ENCODE results near the gene TMTC3. TPM values are rescaled to one million over a fixed set of nuclear protein-coding genes. Genes with fewer than 3 reads are reported as not detected.

Gene TMTC3
- total and polyA plus RNA-seq, 12 donors = 2.9 to 33.7 (median 13.7) TPM

DNA sequence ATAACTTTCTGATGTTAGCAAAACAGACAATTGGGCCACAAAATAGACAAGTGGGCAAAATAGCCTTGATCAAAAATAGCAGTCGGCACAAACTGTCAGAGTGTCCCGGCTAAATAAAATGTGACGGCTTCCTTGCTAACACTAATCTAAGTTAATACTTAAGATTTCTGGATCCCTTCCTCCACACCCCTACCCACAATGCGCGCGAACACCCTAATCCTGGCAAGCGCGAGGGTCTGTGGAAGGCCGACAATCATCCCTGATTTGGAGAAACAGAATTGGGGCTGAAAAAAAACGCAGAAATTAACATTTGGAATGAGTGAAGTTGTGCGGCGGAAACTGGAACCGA lies 708 bp upstream of the TMTC3 start:
- Histone ChIP-seq H3K27me3 (no peaks in the 10 kb centered on the region), H3K4me3 (peak overlapping the region in 3 of 4 donors; percentile 53 to 78 (median 56)), H3K4me1 (replicated peaks in 1 of 2) (peaks cover 10 to 24% of the 10 kb centered on the region in 2 donors), H3K27ac (peak overlapping the region in 4 of 5 donors; percentile 15 to 82 (median 49)), H3K9me3 (replicated peaks in 1 of 3) (no peaks in the 10 kb centered on the region), H3K36me3 (replicated peaks in 1 of 2) (no peaks in the 10 kb centered on the region)
- no peak for DNase-seq
- intact Hi-C loops (cut with DNase I) = no loop called here
- TF ChIP-seq, protein P1, sequence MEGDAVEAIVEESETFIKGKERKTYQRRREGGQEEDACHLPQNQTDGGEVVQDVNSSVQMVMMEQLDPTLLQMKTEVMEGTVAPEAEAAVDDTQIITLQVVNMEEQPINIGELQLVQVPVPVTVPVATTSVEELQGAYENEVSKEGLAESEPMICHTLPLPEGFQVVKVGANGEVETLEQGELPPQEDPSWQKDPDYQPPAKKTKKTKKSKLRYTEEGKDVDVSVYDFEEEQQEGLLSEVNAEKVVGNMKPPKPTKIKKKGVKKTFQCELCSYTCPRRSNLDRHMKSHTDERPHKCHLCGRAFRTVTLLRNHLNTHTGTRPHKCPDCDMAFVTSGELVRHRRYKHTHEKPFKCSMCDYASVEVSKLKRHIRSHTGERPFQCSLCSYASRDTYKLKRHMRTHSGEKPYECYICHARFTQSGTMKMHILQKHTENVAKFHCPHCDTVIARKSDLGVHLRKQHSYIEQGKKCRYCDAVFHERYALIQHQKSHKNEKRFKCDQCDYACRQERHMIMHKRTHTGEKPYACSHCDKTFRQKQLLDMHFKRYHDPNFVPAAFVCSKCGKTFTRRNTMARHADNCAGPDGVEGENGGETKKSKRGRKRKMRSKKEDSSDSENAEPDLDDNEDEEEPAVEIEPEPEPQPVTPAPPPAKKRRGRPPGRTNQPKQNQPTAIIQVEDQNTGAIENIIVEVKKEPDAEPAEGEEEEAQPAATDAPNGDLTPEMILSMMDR (IDR thresholded peaks at IDR 0.05) = no peak
- TF ChIP-seq POLR2A (IDR thresholded peaks at IDR 0.05) = no peak
- 3 to 7% (median 6%) methylated on average over 13 of the region's 13 CpGs for WGBS, 4 donors

DNA sequence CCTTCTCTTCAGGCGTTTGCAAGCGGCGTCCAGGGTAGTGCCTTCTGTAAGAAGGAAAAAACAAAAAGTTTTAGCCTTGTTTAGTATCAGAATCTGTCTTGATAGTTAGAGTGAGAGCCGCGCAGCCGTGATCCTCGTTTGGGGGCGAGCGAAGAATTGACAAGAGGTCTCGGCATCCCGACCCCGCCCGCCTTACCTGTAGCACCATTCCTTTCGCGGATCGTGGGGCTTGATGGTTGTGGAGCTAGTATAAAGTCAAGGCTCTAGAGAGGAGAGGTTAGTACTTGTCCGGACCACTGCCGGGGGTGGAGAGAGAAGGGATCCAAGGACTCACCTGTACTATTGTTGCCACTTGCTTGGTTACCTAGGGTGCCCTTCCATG lies 494 bp downstream of the TMTC3 start:
- Histone ChIP-seq H3K36me3 (replicated peaks in 1 of 2) (no peaks in the 10 kb centered on the region), H3K4me3 (peak overlapping the region; percentile 26 to 78 (median 58)), H3K9me3 (replicated peaks in 1 of 3) (no peaks in the 10 kb centered on the region), H3K27ac (peak overlapping the region in 4 of 5 donors; percentile 15 to 69 (median 52)), H3K27me3 (no peaks in the 10 kb centered on the region), H3K4me1 (replicated peaks in 1 of 2) (peaks cover 10 to 24% of the 10 kb centered on the region in 2 donors)
- TF ChIP-seq POLR2A (IDR thresholded peaks at IDR 0.05) = no peak
- TF ChIP-seq, protein P1 (IDR thresholded peaks at IDR 0.05) = no peak
- DNase-seq = peak in 6 of 7 donors; percentile 12 to 65 (median 32)
- WGBS, 4 donors = 0 to 1% (median 1%) methylated on average over 12 to 18 of the region's 18 CpGs
- intact Hi-C loops (cut with DNase I) = no loop called here

DNA sequence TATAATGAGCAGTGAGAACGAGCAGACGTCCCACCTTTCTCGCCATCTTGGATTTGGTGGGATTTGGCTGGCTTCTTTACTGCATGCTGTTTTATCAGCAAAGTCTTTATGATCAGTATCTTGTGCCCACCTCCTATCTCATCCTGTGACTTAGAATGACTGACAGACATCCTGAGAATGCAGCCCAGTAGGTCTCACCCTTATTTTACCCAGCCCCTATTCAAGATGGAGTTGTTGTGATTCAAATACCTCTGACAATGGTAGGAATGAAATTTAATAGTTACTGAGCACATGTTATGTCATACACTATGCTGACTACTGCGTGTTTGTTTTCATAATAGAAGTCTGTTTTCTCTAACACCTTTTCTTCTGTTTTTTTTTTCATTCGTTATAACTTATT lies 1.9 kb downstream of the TMTC3 start:
- intact Hi-C loops (cut with DNase I) = no loop called here
- H3K27me3 ChIP-seq = no peaks in the 10 kb centered on the region
- H3K36me3 ChIP-seq (replicated peaks in 1 of 2) = no peaks in the 10 kb centered on the region
- no peak for TF ChIP-seq POLR2A (IDR thresholded peaks at IDR 0.05)
- TF ChIP-seq, protein P1 (IDR thresholded peaks at IDR 0.05) = no peak
- WGBS, 4 donors = 92 to 98% (median 96%) methylated on average over 5 of the region's 5 CpGs
- H3K9me3 ChIP-seq (replicated peaks in 1 of 3) = no peaks in the 10 kb centered on the region
- no peak overlapping the region for H3K27ac ChIP-seq
- peaks cover 10 to 24% of the 10 kb centered on the region in 2 donors for H3K4me1 ChIP-seq (replicated peaks in 1 of 2)
- H3K4me3 ChIP-seq = no peak overlapping the region
- no peak for DNase-seq

DNA sequence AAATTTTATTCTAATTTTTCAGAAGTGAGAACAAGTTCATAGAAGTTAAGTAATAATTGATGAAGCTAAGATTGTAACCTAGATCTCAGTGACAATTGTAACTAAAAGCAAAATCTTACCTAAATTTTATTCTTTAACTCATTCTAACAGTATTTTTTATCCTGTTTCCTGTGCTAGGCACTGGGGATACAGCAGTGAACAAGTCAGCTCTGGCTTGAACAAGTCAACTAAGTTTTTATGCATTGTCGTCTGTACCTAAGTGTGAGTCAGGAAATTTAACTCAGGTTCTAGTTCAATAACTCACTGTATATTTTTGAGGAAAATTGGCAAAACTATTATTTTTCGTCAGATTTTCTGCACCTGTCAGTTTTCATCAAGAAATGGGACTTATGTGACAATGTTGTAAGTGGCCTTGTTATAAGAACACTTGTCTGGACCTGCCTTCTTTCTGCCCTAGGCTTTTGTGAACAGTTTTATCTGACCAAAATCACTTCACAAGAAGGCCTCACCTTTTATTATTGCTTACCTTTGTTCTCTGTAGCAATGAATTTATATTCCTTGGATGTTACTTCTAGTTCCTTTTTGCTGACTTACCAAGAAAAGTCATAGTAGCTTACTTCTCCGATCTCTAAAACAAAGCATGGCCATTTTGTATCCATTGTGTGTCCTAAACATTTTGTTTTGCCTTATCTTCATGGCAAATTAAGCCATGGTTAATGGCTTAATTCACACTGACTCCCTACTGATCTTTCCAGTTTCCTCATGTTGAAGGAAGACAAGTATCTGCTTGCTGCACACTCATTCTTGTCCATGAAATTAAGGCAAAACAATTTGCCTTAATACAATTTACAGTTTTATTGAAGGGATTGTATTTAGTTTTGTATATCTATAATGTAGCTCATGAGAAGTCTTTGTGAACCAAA lies 2.7 kb downstream of the TMTC3 start:
- Histone ChIP-seq H3K4me1 (replicated peaks in 1 of 2) (peaks cover 10 to 24% of the 10 kb centered on the region in 2 donors), H3K9me3 (replicated peaks in 1 of 3) (no peaks in the 10 kb centered on the region), H3K36me3 (replicated peaks in 1 of 2) (no peaks in the 10 kb centered on the region), H3K27ac (no peak overlapping the region), H3K27me3 (no peaks in the 10 kb centered on the region), H3K4me3 (no peak overlapping the region)
- WGBS, 4 donors = 92 to 98% (median 93%) methylated on average over 3 of the region's 3 CpGs
- DNase-seq = no peak
- no peak for TF ChIP-seq POLR2A (IDR thresholded peaks at IDR 0.05)
- TF ChIP-seq, protein P1 (IDR thresholded peaks at IDR 0.05) = no peak
- intact Hi-C loops (cut with DNase I) = no loop called here
